IPS-15b (cell line): ENCODE results near the gene SEZ6L.

Experiments
- H3K27me3 ChIP-seq: one replicate; pipeline ENCODE4 v1.6.1; 2013; ENCODE audit warnings: low read length; ENCODE audit not compliant: control insufficient read depth, insufficient read depth
- H3K36me3 ChIP-seq: one replicate; pipeline ENCODE4 v1.6.1; 2013; ENCODE audit warnings: low read length; ENCODE audit not compliant: control insufficient read depth, insufficient read depth
- H3K4me1 ChIP-seq: one replicate; pipeline ENCODE4 v1.6.1; 2013; ENCODE audit warnings: mild to moderate bottlenecking, low read length; ENCODE audit not compliant: control insufficient read depth, insufficient read depth
- H3K4me3 ChIP-seq: one replicate; pipeline ENCODE4 v1.5.1; 2013; ENCODE audit warnings: low read depth, low read length
- H3K9ac ChIP-seq: one replicate; pipeline ENCODE4 v1.6.1; 2013; ENCODE audit warnings: low read depth, mild to moderate bottlenecking, low read length
- H3K9me3 ChIP-seq: one replicate; pipeline ENCODE4 v1.6.1; 2013; ENCODE audit warnings: mild to moderate bottlenecking, low read length; ENCODE audit not compliant: control insufficient read depth, insufficient read depth

The SEZ6L gene

GRCh38 chr22:26225207-26225606 lies 55.9 kb downstream of the SEZ6L start:
- H3K4me3 ChIP-seq = no peak overlapping the region
- H3K27me3 ChIP-seq = no peaks in the 10 kb centered on the region
- H3K36me3 ChIP-seq = no peaks in the 10 kb centered on the region
- H3K4me1 ChIP-seq = no peaks in the 10 kb centered on the region
- no peak overlapping the region for H3K9ac ChIP-seq
- no peaks in the 10 kb centered on the region for H3K9me3 ChIP-seq

- Histone ChIP-seq H3K4me3 (no peak overlapping the region), H3K4me1 (no peaks in the 10 kb centered on the region), H3K36me3 (no peaks in the 10 kb centered on the region), H3K9me3 (no peaks in the 10 kb centered on the region), H3K27me3 (no peaks in the 10 kb centered on the region), H3K9ac (no peak overlapping the region)
These were observed 57.5 kb downstream of the SEZ6L start for GRCh38 chr22:26226538-26227297.

- no peaks in the 10 kb centered on the region for H3K4me1 ChIP-seq
- H3K36me3 ChIP-seq = no peaks in the 10 kb centered on the region
- no peak overlapping the region for H3K4me3 ChIP-seq
- no peaks in the 10 kb centered on the region for H3K9me3 ChIP-seq
- H3K9ac ChIP-seq = no peak overlapping the region
- no peaks in the 10 kb centered on the region for H3K27me3 ChIP-seq
These were observed 60.6 kb downstream of the SEZ6L start for GRCh38 chr22:26229910-26230309.

- Histone ChIP-seq H3K9me3 (no peaks in the 10 kb centered on the region), H3K4me1 (no peaks in the 10 kb centered on the region), H3K4me3 (no peak overlapping the region), H3K27me3 (no peaks in the 10 kb centered on the region), H3K36me3 (no peaks in the 10 kb centered on the region), H3K9ac (no peak overlapping the region)
These were observed 65.0 kb downstream of the SEZ6L start for GRCh38 chr22:26234296-26234695.

- H3K27me3 ChIP-seq = no peaks in the 10 kb centered on the region
- H3K4me1 ChIP-seq = no peaks in the 10 kb centered on the region
- no peak overlapping the region for H3K4me3 ChIP-seq
- no peaks in the 10 kb centered on the region for H3K36me3 ChIP-seq
- no peaks in the 10 kb centered on the region for H3K9me3 ChIP-seq
- H3K9ac ChIP-seq = no peak overlapping the region
These were observed 66.7 kb downstream of the SEZ6L start for GRCh38 chr22:26235792-26236487.

GRCh38 chr22:26236991-26237390 lies 67.7 kb downstream of the SEZ6L start:
- H3K9ac ChIP-seq = no peak overlapping the region
- no peaks in the 10 kb centered on the region for H3K9me3 ChIP-seq
- H3K27me3 ChIP-seq = no peaks in the 10 kb centered on the region
- H3K4me3 ChIP-seq = no peak overlapping the region
- no peaks in the 10 kb centered on the region for H3K4me1 ChIP-seq
- no peaks in the 10 kb centered on the region for H3K36me3 ChIP-seq

GRCh38 chr22:26238596-26238995 lies 69.3 kb downstream of the SEZ6L start:
- no peaks in the 10 kb centered on the region for H3K36me3 ChIP-seq
- H3K27me3 ChIP-seq = no peaks in the 10 kb centered on the region
- H3K9ac ChIP-seq = no peak overlapping the region
- H3K4me1 ChIP-seq = no peaks in the 10 kb centered on the region
- no peak overlapping the region for H3K4me3 ChIP-seq
- H3K9me3 ChIP-seq = no peaks in the 10 kb centered on the region

- Histone ChIP-seq H3K36me3 (no peaks in the 10 kb centered on the region), H3K9ac (no peak overlapping the region), H3K9me3 (no peaks in the 10 kb centered on the region), H3K27me3 (no peaks in the 10 kb centered on the region), H3K4me1 (no peaks in the 10 kb centered on the region), H3K4me3 (no peak overlapping the region)
These were observed 70.3 kb downstream of the SEZ6L start for GRCh38 chr22:26239581-26239980.

- H3K9me3 ChIP-seq = no peaks in the 10 kb centered on the region
- H3K4me3 ChIP-seq = no peak overlapping the region
- no peaks in the 10 kb centered on the region for H3K27me3 ChIP-seq
These were observed 72.1 kb downstream of the SEZ6L start for GRCh38 chr22:26241361-26241760.

GRCh38 chr22:26245001-26245400 lies 75.7 kb downstream of the SEZ6L start:
- Histone ChIP-seq H3K27me3 (no peaks in the 10 kb centered on the region), H3K9ac (no peak overlapping the region), H3K4me1 (no peaks in the 10 kb centered on the region), H3K4me3 (no peak overlapping the region), H3K9me3 (no peaks in the 10 kb centered on the region), H3K36me3 (no peaks in the 10 kb centered on the region)

More at GRCh38 chr22:26241361-26241760, 72.1 kb downstream of the SEZ6L start:
- Histone ChIP-seq H3K36me3 (no peaks in the 10 kb centered on the region), H3K4me1 (no peaks in the 10 kb centered on the region), H3K9ac (no peak overlapping the region)

GRCh38 chr22:26246552-26246951 lies 77.3 kb downstream of the SEZ6L start:
- H3K4me1 ChIP-seq = no peaks in the 10 kb centered on the region
- H3K36me3 ChIP-seq = no peaks in the 10 kb centered on the region
- no peaks in the 10 kb centered on the region for H3K27me3 ChIP-seq
- H3K9ac ChIP-seq = no peak overlapping the region
- no peaks in the 10 kb centered on the region for H3K9me3 ChIP-seq
- no peak overlapping the region for H3K4me3 ChIP-seq

- no peak overlapping the region for H3K4me3 ChIP-seq
These were observed 82.6 kb downstream of the SEZ6L start for GRCh38 chr22:26251869-26252268.

More at GRCh38 chr22:26251869-26252268, 82.6 kb downstream of the SEZ6L start:
- no peaks in the 10 kb centered on the region for H3K4me1 ChIP-seq
- H3K9me3 ChIP-seq = no peaks in the 10 kb centered on the region
- no peaks in the 10 kb centered on the region for H3K27me3 ChIP-seq
- no peak overlapping the region for H3K9ac ChIP-seq
- H3K36me3 ChIP-seq = no peaks in the 10 kb centered on the region
